ENCODE results near the gene FOXP1.

- TF ChIP-seq EGR1 (IDR thresholded peaks at IDR 0.05; ENCODE audit: low read depth in 2 of 2) (no peak), SP1 (IDR thresholded peaks at IDR 0.05) (no peak), JUND (IDR thresholded peaks at IDR 0.05) (no peak), ATF3 (IDR thresholded peaks at IDR 0.05) (no peak)
These were observed 581.2 kb downstream of the FOXP1 start for GRCh38 chr3:71002298-71002697.
